HG03108 (cell line): Measurements from ENCODE around the gene ELP1.

ENCODE experiments used
- ATAC-seq: cut with Tn5 transposase; IDR thresholded peaks from one replicate; pipeline ENCODE4 v1.9.1; 2021; ENCODE audit warnings: moderate library complexity; ENCODE audit not compliant: unreplicated experiment

The ELP1 gene

DNA sequence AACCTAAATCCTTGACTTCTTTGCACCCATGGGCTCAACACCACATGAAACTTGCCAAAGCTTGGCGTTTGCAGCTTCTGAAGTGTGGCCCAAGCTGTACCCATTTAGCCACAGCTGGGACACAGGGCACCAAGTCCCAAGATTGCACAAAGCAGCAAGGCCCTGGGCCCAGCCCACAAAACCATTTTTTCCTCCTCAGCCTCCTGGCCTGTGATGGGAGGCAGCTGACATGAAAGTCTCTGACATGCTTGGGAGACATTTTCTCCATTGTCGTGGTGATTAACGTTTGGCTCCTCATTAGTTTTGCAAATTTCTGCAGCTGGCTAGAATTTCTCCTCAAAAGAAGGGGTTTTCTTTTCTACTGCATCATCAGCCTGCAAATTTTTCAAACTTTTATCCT, 110.1 kb downstream of the ELP1 start:
- ATAC-seq: no peak
